Measurements from ENCODE around the gene ATP8B2.

GRCh38 chr1:154379301-154379700 is 54.0 kb downstream of the ATP8B2 start:
- TF ChIP-seq EZH2 (IDR thresholded peaks at IDR 0.05; ENCODE audit: borderline replicate concordance, low read length) (no peak), CTCF (conservative IDR thresholded peaks at IDR 0.05 in 1 of 2, IDR thresholded peaks at IDR 0.05 in 1 of 2; ENCODE audit: extremely low read depth in 1 of 2, insufficient read depth in 1 of 2, low read depth in 1 of 2, low read length in 2 of 2) (no peak)
